CD4-positive, alpha-beta T cell treated with Interleukin-15 for 4 hours (primary cell): ENCODE results near the gene C1orf159.
"Not testable (repeated sequence)": the region's sequence is repeated elsewhere in the genome, so short reads cannot be mapped to it uniquely, and the experiment has no call there.

Experiments used
- DNase-seq: peaks from one replicate; pipeline ENCODE4 v3.0.0-alpha.2; 2020; ENCODE audit warnings: low spot score

The C1orf159 gene

DNA sequence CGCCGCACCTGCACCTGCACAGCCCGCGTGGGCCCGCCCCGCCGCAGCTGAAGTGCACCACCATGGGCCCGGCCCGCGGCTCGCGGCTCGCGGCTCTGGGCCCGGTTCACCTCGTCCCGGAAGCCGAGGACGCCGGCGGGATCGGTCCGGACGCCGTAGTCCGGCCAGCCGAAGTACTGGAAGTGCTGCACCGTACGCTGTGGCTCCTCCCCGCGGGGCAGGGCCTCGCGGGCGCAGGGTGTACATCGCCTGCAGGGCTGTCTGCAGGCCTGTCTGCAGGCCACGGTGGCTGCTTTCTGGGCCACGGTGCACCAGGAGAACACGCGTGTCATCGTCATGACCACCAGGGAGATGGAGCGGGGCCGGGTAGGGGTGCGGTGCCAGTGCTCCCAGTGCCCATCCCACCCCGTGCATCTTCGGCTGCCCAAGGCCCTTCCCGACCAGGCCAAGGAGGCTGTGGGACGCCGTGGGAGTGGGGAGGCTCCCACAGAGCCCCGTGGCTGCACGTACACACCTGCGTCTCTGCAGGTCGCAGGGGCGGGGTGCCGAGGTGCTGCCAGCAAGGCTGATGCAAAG is 48.5 kb downstream of the C1orf159 start:
- no peak for DNase-seq

- no peak for DNase-seq
Measured at GRCh38 chr1:1066403-1067283, 49.2 kb downstream of the C1orf159 start.

DNA sequence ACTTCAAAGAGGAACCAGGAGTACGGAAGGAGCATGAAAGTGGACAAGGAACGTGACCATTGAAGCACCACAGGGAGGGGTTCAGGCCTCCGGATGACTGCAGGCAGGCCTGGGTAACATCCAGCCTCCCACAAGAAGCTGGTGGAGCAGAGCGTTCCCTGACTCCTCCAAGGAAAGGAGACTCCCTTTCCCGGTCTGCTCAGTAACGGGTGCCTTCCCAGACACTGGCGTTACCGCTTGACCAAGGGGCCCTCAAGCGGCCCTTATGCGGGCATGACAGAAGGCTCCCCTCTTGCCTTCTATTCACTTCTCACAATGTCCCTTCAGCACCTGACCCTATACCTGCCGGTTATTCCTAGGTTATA is 50.0 kb downstream of the C1orf159 start:
- DNase-seq, result not testable (repeated sequence)

DNA sequence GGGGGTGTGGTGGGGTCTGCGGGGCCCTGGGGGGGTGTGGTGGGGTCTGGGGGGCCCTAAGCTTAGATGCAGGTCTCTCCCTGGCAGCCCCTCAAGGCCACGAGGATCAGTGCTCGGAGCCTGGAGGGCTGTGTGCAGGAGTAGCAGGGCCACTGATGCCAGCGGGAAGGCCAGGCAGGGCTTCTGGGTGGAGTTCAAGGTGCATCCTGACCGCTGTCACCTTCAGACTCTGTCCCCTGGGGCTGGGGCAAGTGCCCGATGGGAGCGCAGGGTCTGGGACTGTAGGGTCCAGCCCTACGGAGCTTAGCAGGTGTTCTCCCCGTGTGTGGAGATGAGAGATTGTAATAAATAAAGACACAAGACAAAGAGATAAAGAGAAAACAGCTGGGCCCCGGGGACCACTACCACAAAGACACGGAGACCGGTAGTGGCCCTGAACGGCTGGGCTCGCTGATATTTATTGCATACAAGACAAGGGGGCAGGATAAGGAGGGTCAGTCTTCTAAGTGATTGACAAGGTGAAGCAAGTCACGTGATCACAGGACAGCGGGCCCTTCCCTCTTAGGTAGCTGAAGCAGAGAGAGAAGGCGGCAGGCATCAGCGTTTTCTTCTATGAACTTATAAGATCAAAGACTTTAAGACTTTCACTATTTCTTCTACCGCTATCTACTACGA is 50.5 kb downstream of the C1orf159 start:
- DNase-seq, result no peak

- DNase-seq, result peak; percentile 86
Measured at GRCh38 chr1:1063945-1064831, 51.7 kb downstream of the C1orf159 start.

DNA sequence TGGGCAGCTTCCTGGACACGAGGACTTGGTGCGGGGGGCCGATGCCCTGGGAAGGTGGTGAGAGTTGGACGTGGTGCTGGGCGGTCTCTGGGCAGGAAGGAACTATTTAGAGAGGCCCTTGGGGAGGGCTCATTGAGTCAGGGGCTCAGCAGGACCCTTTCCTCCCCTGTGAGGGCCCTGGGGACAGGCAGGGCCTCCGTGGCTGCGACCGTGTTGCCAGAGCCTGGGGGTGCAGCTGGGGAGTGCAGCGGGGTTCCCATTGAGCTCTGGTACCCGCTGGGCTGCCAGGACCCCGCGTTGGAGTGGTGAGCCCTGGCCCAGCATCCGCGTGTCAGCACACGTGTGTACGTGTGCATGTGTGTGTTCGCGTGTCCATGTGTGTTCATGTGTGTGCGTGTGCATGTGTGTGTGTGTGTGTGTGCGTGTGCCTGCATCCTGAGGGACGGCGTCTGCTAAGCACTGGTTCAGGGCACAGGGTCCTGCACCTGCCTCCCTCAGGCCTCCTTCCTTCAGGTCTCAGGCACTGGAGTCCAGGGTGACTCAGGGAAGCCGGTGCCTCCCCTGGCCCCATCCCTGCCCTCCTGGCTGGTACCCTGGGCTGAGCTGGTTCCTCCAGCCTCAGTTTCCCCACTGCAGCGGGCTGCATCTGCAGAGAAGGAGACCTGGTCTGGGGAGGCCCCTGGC is 52.5 kb downstream of the C1orf159 start:
- no peak for DNase-seq

DNA sequence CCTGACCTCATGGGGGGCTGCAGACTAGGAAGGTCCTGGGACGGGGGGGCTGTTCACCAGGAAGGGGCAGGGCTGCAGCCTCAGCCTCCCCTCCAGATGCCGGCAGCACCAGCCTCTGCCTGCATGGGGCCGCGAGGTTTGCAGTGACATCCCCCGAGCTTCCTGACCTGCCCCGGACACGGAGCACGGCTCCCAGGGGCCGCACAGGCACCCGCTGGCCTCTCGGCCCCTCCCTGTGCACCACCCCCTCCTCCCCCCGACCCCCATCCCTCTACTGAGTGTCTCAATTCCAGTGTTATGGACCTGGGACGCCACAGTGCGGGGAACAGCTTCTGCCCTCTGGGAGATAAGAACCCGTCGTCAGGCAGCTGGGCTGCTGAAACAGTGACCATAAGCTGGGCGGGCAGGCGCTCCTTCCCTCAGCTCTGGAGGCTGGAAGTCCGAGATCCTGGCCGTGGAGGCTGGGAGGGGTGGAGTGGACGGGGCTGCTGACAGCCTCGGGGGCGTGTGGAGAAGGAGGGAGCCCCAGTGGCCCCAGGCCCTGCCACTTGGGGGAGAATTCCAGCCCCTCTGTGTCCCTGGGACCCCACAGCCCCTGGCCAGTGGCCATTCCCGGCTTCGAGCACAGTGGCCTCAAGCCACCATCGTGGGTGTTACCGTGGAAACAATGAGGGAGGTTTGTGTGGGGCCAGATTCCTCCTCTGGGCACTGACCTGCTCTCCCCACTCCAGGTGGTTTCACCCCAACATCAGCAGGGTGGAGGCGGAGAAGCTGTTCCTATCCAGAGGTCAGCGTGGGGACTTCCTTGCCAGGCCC is 53.3 kb downstream of the C1orf159 start:
- no peak for DNase-seq

- no peak for DNase-seq
Measured at GRCh38 chr1:1061682-1062345, 54.1 kb downstream of the C1orf159 start.

GRCh38 chr1:1060281-1061000 is 55.4 kb downstream of the C1orf159 start:
- no peak for DNase-seq

GRCh38 chr1:1059494-1060280 is 56.2 kb downstream of the C1orf159 start:
- DNase-seq, result peak; percentile 89

GRCh38 chr1:1058921-1059493 is 56.9 kb downstream of the C1orf159 start:
- DNase-seq, result no peak

DNA sequence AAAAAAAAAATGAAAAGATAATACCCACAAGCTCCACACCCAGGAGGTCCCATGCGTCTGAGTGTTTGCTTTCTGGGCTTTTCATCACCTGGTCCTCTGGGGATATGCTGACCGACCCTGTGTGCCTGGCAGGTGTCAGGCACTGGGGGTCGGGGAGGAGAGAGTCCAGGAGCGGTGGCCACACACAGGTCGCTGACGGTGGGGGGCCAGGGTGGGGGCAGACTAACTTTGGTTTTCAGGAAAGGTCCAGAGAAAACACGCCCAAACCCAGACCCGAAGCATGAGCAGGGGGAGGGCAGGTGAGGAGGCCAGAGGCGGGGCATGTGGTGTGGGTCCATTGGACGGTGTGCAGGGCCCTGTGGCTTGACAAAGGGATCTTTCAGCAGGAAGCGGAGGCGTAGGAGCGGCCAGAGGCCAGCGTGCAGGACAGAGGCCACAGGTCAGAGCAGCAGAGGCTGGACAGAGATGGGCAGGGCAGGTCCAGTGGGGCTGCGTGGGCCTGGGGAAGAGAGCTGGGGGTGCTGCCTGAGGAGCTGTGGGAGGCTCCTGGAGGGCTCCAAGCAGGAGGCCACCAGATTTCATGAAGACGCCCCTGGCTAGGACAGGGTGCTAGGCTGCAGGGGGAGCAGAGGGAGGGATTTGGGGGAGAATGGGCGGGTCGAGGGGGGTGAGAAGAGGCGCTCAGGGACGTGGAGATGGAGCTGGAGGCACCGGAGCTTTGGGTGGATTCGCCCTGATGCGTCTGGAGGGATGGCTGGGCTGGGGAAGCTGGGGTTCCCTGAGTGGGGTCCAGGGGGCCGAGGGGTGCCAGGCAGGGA is 57.6 kb downstream of the C1orf159 start:
- no peak for DNase-seq

- DNase-seq, result not testable (repeated sequence)
Measured at GRCh38 chr1:1057769-1058087, 58.2 kb downstream of the C1orf159 start.

GRCh38 chr1:1055841-1056736 is 59.8 kb downstream of the C1orf159 start:
- DNase-seq, result no peak

- DNase-seq, result no peak
Measured at GRCh38 chr1:1054971-1055370, 60.9 kb downstream of the C1orf159 start.

- DNase-seq, result no peak
Measured at GRCh38 chr1:1054099-1054700, 61.7 kb downstream of the C1orf159 start.
